Activated T-cell treated with anti-CD3 and anti-CD28 coated beads for 4 hours (primary cell): ENCODE measurements around the gene THBS2.
"Not testable (repeated sequence)": the region's sequence is repeated elsewhere in the genome, so short reads cannot be mapped to it uniquely, and the experiment has no call there.

Experiments
- DNase-seq: peaks from one replicate; pipeline ENCODE4 v3.0.0-alpha.2; 2020

The THBS2 gene

DNA sequence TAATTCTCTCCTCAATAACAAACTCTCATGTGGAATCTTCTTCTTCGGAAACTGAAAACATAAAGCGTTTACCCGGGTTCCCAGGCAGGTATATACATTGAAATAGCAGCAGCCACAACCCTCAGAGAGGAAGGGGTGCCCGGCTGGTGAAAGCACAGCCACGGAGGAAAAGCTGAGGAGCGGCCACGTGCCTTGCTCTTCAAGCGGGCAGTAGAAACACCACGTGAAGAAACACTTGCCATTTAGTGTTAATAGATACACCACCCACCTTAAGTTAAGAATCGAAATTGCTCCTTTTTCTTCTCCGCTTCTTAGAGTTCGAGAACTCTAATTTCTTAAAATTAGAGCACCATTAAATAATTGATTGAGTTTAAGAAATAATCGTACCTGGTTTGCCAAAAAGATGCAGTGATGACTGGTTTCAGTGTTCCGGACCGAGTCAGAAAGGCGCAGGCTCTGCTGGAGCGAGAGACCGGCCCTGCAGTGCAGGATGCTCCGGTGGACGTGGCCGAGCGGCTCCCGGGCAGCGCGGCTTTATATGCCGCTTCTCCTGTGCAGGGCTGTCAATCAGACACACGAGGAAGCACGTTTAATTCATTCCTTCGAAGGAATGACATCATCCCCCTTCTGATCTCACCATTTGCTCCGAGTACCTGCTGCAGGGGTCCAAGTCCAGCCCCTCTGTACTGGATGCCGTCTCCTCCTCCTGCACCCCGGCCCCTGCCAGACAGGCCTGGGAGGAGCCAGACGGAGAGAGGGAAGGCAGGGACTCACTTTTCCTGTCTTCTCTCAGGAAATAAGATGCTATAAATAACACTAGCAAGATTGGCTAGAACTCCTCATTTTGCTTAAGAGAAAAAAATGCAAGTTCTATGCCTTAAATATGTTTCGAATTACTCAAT lies at the start of gene THBS2:
Gene THBS2 (minus strand): TSS at position 510 of the 902 bp plus-strand sequence. CDS start 3,062 bp downstream, outside the sequence.
- no peak for DNase-seq

GRCh38 chr6:169302716-169303115 lies 49.1 kb upstream of the THBS2 start:
- no peak for DNase-seq

DNA sequence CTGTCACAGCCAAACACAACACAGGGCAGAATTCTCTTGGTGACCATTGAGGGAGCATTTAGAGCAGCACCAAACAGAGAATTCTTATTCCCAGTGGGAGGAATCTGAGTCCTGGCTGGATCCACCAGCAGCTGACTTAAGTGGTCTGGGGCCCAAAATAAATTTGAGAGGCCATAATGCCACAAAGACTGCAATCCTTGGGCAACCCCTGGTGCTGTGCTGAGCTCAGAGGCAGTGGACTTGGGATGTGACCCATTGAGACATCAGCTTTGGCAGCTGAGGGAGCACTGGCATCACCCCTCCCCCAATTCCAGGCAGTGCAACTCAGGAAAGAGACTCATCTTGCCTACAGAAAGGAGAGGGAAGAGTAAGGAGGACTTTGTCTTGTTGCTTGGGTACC lies 48.6 kb upstream of the THBS2 start:
- DNase-seq, result no peak

GRCh38 chr6:169300916-169301315 lies 47.3 kb upstream of the THBS2 start:
- no peak for DNase-seq

GRCh38 chr6:169298626-169299025 lies 45.0 kb upstream of the THBS2 start:
- DNase-seq, result not testable (repeated sequence)

- no peak for DNase-seq
Observed at GRCh38 chr6:169296622-169297021, 43.0 kb upstream of the THBS2 start.

DNA sequence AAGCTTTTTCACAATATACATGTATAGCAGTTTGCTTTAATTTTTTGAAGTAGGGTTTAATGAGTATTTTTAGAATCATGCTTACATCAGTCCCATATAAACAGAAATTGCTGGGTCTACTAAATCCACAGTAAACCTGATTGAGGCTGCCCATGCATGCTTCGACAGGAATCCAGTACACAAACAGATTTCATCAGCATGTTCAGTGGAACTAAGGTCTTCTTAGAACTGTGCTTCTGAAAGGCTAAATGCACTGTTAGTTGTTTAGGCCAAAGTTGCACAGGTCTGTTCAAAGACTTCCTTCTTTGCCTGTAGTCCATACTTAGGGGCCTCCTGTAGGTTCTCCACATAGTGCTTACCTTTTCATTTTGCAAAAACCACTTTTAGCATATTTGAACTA lies 42.5 kb upstream of the THBS2 start:
- DNase-seq, result no peak

DNA sequence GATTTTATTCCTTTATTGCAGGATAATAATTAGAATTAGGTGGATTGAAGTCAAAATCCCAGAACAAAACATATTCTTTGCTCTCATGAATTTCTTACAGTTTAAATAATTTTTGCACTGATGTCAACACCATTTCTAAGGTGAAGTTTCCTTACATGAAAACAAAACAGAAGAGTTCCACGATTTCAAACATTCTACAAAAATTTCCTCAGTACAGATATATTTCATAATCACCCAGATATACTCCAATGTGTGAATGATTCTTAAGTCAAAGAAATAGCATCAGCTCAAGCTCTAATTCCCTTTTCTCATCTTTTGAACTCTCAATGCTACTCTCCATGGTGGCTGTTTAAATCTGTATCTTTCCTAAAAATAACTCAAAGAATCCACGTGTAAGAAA lies 39.5 kb upstream of the THBS2 start:
- DNase-seq, result no peak

GRCh38 chr6:169292338-169293124 lies 38.9 kb upstream of the THBS2 start:
- DNase-seq, result no peak

- DNase-seq, result no peak
Observed at GRCh38 chr6:169291646-169292337, 38.1 kb upstream of the THBS2 start.

- DNase-seq, result no peak
Observed at GRCh38 chr6:169291148-169291547, 37.5 kb upstream of the THBS2 start.

GRCh38 chr6:169289619-169290339 lies 36.1 kb upstream of the THBS2 start:
- DNase-seq, result no peak

- DNase-seq, result no peak
Observed at GRCh38 chr6:169289257-169289618, 35.6 kb upstream of the THBS2 start.

- DNase-seq, result no peak
Observed at GRCh38 chr6:169288591-169288990, 34.9 kb upstream of the THBS2 start.

- no peak for DNase-seq
Observed at GRCh38 chr6:169287675-169288074, 34.0 kb upstream of the THBS2 start.

- DNase-seq, result no peak
Observed at GRCh38 chr6:169286961-169287360, 33.3 kb upstream of the THBS2 start.

DNA sequence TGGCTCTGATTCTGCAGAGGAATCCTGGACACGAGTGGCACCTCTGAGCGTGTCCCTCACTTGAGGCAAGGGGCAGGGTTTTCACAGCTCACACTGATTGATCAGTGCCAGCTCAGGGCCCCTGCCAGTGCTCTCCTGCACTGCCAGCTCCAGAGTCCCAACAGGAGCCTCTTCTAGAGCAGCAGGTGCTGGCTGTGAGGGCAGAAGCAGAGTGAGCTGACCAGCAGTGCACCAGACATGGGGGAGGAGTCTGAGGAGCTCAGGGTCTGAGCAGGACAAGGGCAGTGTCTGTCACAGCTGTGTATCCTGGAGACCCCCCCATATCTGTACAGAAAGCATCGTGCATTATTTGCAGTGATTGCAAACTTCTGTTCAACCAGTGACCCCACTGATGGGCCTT lies 31.5 kb upstream of the THBS2 start:
- DNase-seq, result no peak

- DNase-seq, result no peak
Observed at GRCh38 chr6:169283924-169284323, 30.3 kb upstream of the THBS2 start.

DNA sequence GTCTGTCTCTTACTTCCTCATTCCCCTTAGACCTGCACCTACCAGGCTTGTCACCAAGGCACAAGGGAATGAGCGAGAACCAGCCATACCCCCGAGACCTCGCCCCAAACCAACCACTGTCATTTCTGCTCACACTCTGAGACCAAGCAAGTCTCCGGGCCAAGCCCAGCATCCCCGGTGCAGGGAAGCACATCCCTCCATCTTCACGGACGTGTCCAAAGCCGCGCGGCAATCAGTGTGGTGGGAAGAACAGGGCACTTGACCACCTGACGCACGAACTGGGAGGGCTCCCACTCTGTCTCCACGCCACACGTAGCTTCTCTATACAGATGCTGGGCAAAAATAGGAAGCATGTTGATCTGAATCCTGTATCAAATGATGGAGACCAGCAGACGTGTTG lies 28.4 kb upstream of the THBS2 start:
- no peak for DNase-seq

GRCh38 chr6:169277619-169278018 lies 24.0 kb upstream of the THBS2 start:
- no peak for DNase-seq

DNA sequence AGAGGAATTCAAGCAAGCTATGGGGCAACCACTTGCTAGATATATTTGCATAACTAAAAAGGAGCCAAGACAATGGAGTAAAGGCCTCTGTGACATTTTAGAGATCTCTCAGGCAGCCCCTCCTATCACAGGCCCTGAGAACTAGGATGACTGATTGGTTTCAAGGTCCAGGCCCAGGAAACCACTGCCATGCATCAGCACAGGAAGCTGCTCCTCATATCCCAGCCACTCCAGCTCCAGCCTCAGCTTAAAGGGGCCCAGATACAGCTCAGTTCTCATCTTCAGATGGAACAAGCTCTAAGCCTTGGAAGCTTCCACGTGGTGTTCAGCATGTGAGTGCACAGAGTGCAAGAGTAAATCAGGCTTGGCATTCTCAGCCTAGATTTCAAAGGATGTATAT lies 21.1 kb upstream of the THBS2 start:
- DNase-seq, result no peak

DNA sequence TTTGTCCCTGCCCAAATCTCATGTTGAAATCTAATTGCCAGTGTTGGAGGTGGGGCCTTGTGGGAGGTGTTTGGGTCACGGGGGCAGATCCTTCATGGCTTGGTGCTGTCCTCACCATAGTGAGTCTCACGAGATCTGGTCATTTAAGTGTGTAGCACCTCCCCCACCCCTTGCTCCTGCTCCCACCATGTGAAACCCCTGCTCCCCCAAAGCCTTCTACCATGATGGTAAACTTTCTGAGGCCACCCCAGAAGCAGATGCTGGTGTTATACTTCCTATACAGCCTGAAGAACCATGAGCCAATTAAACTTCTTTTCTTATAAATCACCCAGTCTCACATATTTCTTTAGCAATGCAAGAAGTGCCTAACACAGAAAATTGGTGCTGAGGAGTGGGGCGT lies 19.9 kb upstream of the THBS2 start:
- DNase-seq, result no peak

DNA sequence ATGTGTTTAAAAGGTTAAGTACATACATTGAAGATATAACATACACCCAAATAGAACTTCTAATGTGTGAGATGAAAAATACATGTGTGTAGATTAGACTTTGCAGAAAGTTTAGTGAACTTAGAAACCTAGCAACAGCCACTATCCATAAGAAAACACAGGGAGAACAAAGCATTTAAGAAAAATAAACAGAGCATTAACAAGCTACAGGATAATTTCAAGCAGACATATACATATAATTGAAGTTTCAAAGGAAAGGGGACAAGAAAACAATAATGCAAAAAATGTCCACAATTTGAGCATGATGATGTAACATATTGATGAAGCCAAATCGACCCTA lies 18.2 kb upstream of the THBS2 start:
- DNase-seq, result no peak
